Loucy (cell line): Measurements from ENCODE around the gene PHEX.

ENCODE experiments used
- H2AFZ ChIP-seq: fragments of 200-600 bp; sonication (generic); 2 replicates; pipeline ENCODE4 v1.6.0; 2016; ENCODE audit warnings: antibody characterized with exemption, mild to moderate bottlenecking, low read length, moderate library complexity
- H3F3A ChIP-seq: fragments of 200-600 bp; 2 replicates; pipeline ENCODE4 v1.6.0; 2016; ENCODE audit warnings: antibody characterized with exemption, low read depth, mild to moderate bottlenecking
- H3K27me3 ChIP-seq: fragments of 200-600 bp; sonication (generic); 2 replicates; pipeline ENCODE4 v1.6.1; 2014; ENCODE audit warnings: low read length, mild to moderate bottlenecking; ENCODE audit not compliant: insufficient read depth, poor library complexity, severe bottlenecking
- H3K36me3 ChIP-seq: fragments of 200-600 bp; sonication (generic); 2 replicates; pipeline ENCODE4 v1.6.1; 2016; ENCODE audit warnings: low read length; ENCODE audit not compliant: insufficient read depth
- H3K4me1 ChIP-seq: fragments of 200-600 bp; sonication (generic); 2 replicates; pipeline ENCODE4 v1.5.1; 2014; ENCODE audit warnings: low read length, mild to moderate bottlenecking; ENCODE audit not compliant: insufficient read depth, poor library complexity, severe bottlenecking
- H3K4me2 ChIP-seq: fragments of 200-600 bp; sonication (generic); 2 replicates; pipeline ENCODE4 v1.6.0; 2014; ENCODE audit warnings: antibody characterized with exemption, low read length, low read depth, mild to moderate bottlenecking; ENCODE audit not compliant: poor library complexity, severe bottlenecking
- H3K4me3 ChIP-seq: fragments of 200-600 bp; sonication (generic); 2 replicates; pipeline ENCODE4 v1.5.1; 2014; ENCODE audit warnings: low read length, mild to moderate bottlenecking, mixed read lengths; ENCODE audit not compliant: poor library complexity, severe bottlenecking
- H3K79me2 ChIP-seq: fragments of 200-600 bp; sonication (generic); 2 replicates; pipeline ENCODE4 v1.6.1; 2014; ENCODE audit warnings: low read length; ENCODE audit not compliant: insufficient read depth
- H3K9ac ChIP-seq: fragments of 200-600 bp; sonication (generic); 2 replicates; pipeline ENCODE4 v1.6.0; 2014; ENCODE audit warnings: mild to moderate bottlenecking, low read depth, low read length, moderate library complexity; ENCODE audit not compliant: poor library complexity, severe bottlenecking
- H3K9me2 ChIP-seq: fragments of 200-600 bp; sonication (generic); replicated peaks from 2 replicates; pipeline ENCODE4 v1.6.1; 2016; ENCODE audit warnings: low read depth, low read length, mixed read lengths
- H3K9me3 ChIP-seq: fragments of 200-600 bp; sonication (generic); 2 replicates; pipeline ENCODE4 v1.6.1; 2014; ENCODE audit warnings: mild to moderate bottlenecking, antibody characterized with exemption, low read length, low read depth; ENCODE audit not compliant: insufficient read depth
- H4K20me1 ChIP-seq: fragments of 200-600 bp; sonication (generic); 2 replicates; pipeline ENCODE4 v1.6.0; 2014; ENCODE audit warnings: antibody characterized with exemption, low read length, mild to moderate bottlenecking; ENCODE audit not compliant: insufficient read depth, poor library complexity, severe bottlenecking
- EZH2phosphoT487 ChIP-seq: fragments of 200-600 bp; IDR thresholded peaks from 2 replicates; pipeline ENCODE4 v1.6.1; 2018; ENCODE audit warnings: antibody characterized with exemption, mild to moderate bottlenecking, moderate library complexity, borderline replicate concordance
- TF ChIP-seq, protein P1 (sequence below): fragments of 200-600 bp; sonication (generic); conservative IDR thresholded peaks from 2 replicates; pipeline ENCODE4 v1.5.1; 2014; ENCODE audit warnings: mild to moderate bottlenecking, antibody characterized with exemption, low read length

Gene PHEX

DNA sequence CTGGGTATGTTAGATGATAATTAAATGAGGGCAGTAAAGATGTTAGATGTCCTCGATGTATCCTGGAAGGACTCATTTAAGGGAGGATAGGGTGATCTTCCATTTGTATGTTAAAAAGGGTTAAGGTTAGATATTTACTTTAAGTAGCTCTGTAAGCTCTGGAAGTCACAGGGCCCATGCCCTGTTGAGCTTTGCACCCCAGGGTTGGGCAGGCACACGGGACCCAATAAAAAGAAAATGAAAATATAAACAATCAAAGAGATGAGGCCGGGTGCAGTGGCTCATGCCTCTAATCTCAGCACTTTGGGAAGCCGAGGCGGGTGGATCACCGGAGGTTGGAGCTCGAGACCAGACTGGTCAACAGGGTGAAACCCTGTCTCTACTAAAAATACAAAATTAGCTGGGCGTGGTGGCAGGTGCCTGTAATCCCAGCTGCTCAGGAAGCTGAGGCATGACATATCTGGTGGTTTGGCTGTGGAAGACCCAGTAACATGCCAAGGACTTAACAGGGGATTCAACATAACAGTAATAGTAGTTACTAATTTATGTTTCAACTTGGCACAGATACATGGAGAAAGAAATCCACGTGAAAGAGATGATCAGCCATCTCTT, 16.9 kb upstream of the PHEX start:
- Histone ChIP-seq H2AFZ (no peak overlapping the region), H3K79me2 (no peaks in the 10 kb centered on the region), H3K4me3 (no peak overlapping the region), H3K4me2 (no peak overlapping the region), H3K9ac (no peak overlapping the region), H4K20me1 (no peaks in the 10 kb centered on the region), H3K27me3 (no peaks in the 10 kb centered on the region), H3K36me3 (no peaks in the 10 kb centered on the region), H3F3A (no peaks in the 10 kb centered on the region), H3K9me3 (no peaks in the 10 kb centered on the region), H3K4me1 (no peaks in the 10 kb centered on the region), H3K9me2 (no peaks in the 10 kb centered on the region)
- TF ChIP-seq, protein P1, sequence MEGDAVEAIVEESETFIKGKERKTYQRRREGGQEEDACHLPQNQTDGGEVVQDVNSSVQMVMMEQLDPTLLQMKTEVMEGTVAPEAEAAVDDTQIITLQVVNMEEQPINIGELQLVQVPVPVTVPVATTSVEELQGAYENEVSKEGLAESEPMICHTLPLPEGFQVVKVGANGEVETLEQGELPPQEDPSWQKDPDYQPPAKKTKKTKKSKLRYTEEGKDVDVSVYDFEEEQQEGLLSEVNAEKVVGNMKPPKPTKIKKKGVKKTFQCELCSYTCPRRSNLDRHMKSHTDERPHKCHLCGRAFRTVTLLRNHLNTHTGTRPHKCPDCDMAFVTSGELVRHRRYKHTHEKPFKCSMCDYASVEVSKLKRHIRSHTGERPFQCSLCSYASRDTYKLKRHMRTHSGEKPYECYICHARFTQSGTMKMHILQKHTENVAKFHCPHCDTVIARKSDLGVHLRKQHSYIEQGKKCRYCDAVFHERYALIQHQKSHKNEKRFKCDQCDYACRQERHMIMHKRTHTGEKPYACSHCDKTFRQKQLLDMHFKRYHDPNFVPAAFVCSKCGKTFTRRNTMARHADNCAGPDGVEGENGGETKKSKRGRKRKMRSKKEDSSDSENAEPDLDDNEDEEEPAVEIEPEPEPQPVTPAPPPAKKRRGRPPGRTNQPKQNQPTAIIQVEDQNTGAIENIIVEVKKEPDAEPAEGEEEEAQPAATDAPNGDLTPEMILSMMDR, result no peak
- no peak for TF ChIP-seq EZH2phosphoT487

DNA sequence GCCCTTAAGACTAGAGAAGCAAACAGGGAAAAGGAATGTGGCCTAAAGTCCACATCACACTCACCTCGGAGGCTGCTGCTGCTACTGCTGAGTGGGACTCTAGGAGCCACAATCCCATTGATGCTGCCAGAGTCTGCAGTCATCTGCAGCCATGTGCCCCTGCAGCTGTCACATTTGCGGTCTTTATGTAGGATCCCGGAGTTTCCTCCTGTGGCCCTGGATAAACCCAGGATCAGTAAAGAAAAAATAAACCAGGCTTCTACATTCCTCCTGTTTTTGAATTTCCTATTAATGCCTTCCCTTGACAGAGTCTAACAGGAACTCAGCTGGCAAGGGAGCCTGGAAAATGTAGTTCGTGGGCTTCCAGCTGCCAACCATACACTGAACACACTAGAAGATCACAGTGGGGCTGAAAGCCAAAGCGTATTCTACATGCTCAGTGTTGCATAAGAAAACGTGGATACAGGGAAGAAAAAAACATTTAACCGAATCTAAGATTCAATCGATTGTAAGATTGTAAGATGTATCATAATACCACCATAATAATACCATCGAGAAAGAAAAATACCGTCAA, 10.3 kb upstream of the PHEX start:
- Histone ChIP-seq H3K4me1 (no peaks in the 10 kb centered on the region), H2AFZ (no peak overlapping the region), H3K27me3 (no peaks in the 10 kb centered on the region), H3K9ac (no peak overlapping the region), H3K36me3 (no peaks in the 10 kb centered on the region), H3K4me3 (no peak overlapping the region), H3K4me2 (no peak overlapping the region), H3K79me2 (no peaks in the 10 kb centered on the region), H3K9me3 (no peaks in the 10 kb centered on the region), H3F3A (no peaks in the 10 kb centered on the region), H4K20me1 (no peaks in the 10 kb centered on the region), H3K9me2 (no peaks in the 10 kb centered on the region)
- no peak for TF ChIP-seq EZH2phosphoT487
- TF ChIP-seq, protein P1, result no peak

DNA sequence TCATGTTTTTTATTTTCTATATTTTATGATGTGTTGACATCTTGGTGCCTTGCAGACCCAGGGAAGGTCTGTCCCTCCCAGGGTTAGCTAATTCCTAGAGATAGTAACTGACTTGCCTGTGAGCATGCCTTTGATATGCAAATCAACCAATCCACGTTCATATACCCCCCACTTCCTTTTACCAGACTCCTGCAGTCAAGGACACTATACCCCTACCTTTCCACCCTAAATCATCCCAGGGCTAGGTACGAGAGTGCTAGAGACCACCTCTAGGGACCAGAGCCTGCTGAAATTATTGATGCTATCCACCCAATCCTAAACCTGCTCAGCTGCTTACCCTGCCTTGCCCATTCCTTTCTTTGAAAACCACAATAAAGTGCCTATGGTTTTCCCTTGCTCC, 7.5 kb upstream of the PHEX start:
- Histone ChIP-seq H3K9me3 (no peaks in the 10 kb centered on the region), H3K9ac (no peak overlapping the region), H3F3A (no peaks in the 10 kb centered on the region), H4K20me1 (no peaks in the 10 kb centered on the region), H3K4me1 (no peaks in the 10 kb centered on the region), H2AFZ (no peak overlapping the region), H3K36me3 (no peaks in the 10 kb centered on the region), H3K27me3 (no peaks in the 10 kb centered on the region), H3K9me2 (no peaks in the 10 kb centered on the region), H3K4me3 (no peak overlapping the region), H3K4me2 (no peak overlapping the region), H3K79me2 (no peaks in the 10 kb centered on the region)
- TF ChIP-seq, protein P1, result no peak
- no peak for TF ChIP-seq EZH2phosphoT487
